ENCODE measurements around the gene TNRC6C. TPM values are rescaled to one million over a fixed set of nuclear protein-coding genes. Genes with fewer than 3 reads are reported as not detected.

Gene TNRC6C
- total RNA-seq, 1 donor from 2014 or later, result 13.1 TPM

DNA sequence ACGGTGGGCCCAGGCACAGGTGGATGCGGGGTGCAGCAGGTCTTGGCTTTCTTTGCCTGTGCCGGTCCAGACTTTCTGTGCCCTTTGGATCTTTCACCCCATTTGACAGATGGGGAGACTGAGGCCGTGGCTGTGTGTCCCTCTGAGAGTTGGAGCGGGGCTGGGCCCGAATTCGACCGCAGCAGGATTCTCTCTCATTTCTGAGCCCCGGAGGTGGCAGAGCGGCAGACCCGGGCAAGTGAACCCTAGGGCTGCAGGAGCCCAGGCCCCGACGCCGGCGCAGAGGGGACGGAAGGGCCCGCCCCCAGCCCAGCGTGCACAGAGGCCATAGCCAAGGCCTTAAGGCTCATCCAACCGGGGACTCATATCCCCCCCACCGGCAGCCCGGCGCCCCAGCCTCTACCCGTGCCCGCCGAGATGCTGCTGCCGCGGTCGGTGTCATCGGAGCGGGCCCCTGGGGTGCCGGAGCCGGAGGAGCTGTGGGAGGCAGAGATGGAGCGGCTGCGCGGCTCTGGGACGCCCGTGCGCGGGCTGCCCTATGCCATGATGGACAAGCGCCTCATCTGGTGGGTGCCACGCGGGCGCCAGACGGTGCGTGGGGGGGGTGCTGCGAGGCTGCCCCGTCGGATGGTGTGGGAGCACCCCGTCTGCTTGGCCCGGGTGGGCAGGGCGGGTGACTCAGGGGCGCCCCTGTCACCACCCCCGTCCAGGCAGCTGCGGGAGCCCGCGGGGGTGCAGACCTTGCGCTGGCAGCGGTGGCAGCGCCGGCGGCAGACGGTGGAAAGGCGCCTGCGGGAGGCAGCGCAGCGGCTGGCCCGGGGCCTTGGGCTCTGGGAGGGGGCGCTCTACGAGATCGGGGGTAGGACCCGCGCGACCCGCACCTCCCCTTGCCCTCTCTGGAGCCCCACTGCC is 172.9 kb downstream of the TNRC6C start:
- Mint-ChIP-seq H3K36me3 (ENCODE audit: low read depth, unreplicated experiment) (peaks cover 18% of the 10 kb centered on the region), H3K9me3 (ENCODE audit: unreplicated experiment) (no peaks in the 10 kb centered on the region), H3K27me3 (ENCODE audit: unreplicated experiment) (peaks cover 10% of the 10 kb centered on the region), H3K4me3 (ENCODE audit: unreplicated experiment) (no peak overlapping the region), H3K27ac (ENCODE audit: unreplicated experiment) (no peak overlapping the region), H3K4me1 (ENCODE audit: unreplicated experiment) (peaks cover 39% of the 10 kb centered on the region)
- DNase-seq (ENCODE audit: low spot score), result no peak
- TF ChIP-seq, protein P1, sequence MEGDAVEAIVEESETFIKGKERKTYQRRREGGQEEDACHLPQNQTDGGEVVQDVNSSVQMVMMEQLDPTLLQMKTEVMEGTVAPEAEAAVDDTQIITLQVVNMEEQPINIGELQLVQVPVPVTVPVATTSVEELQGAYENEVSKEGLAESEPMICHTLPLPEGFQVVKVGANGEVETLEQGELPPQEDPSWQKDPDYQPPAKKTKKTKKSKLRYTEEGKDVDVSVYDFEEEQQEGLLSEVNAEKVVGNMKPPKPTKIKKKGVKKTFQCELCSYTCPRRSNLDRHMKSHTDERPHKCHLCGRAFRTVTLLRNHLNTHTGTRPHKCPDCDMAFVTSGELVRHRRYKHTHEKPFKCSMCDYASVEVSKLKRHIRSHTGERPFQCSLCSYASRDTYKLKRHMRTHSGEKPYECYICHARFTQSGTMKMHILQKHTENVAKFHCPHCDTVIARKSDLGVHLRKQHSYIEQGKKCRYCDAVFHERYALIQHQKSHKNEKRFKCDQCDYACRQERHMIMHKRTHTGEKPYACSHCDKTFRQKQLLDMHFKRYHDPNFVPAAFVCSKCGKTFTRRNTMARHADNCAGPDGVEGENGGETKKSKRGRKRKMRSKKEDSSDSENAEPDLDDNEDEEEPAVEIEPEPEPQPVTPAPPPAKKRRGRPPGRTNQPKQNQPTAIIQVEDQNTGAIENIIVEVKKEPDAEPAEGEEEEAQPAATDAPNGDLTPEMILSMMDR (IDR thresholded peaks at IDR 0.05; ENCODE audit: unreplicated experiment), result no peak

DNA sequence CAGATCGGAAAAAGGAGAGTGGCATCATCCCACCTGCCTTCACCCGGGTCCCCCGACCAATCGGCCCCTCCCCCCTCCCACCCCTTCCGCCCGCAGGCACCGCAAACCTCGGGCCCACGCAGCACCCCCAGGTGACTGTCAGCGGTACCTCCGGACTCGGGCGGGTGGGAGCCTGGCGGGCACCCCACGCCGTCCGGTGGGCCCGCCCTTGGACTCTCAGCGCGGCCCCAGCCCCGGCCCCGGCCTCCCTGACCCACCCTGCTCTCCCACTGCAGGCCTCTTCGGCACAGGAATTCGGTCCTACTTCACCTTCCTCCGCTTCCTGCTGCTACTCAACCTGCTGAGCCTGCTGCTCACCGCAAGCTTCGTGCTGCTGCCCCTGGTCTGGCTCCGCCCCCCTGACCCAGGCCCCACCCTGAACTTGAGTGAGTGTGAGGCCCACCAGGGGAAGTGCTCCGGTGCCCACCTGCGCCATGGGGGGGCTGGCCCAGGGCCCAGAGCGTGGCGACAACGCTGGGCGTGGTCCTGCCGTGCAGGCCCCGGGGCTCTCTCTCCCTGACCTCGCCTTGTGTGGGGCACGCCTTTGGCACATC is 173.7 kb downstream of the TNRC6C start:
- DNase-seq (ENCODE audit: low spot score), result no peak
- Mint-ChIP-seq H3K27ac (ENCODE audit: unreplicated experiment) (no peak overlapping the region), H3K4me1 (ENCODE audit: unreplicated experiment) (peaks cover 37% of the 10 kb centered on the region), H3K36me3 (ENCODE audit: low read depth, unreplicated experiment) (peaks cover 18% of the 10 kb centered on the region), H3K9me3 (ENCODE audit: unreplicated experiment) (no peaks in the 10 kb centered on the region), H3K27me3 (ENCODE audit: unreplicated experiment) (peaks cover 10% of the 10 kb centered on the region), H3K4me3 (ENCODE audit: unreplicated experiment) (no peak overlapping the region)
- TF ChIP-seq, protein P1 (IDR thresholded peaks at IDR 0.05; ENCODE audit: unreplicated experiment), result no peak

DNA sequence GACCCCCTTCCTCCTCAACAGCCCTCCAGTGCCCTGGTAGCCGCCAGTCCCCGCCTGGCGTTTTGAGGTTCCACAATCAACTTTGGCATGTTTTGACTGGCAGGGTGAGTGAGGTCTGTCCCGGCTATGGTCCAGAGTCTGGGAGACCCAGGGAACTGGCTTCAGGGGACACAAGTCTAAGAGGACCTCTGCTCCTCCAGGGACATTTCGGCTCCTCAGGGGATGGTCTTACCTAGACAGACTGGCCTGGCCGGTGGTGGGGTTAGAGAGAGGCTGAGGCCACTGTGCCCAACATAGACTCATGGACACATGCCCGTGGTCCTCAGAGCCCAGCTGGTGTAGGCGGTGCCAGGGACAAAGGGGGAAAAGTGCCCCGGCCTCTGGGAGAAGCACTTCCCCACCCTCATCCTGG is 174.3 kb downstream of the TNRC6C start:
- H3K4me3 Mint-ChIP-seq (ENCODE audit: unreplicated experiment), result peak overlapping the region; percentile 37
- H3K36me3 Mint-ChIP-seq (ENCODE audit: low read depth, unreplicated experiment), result peaks cover 18% of the 10 kb centered on the region
- H3K9me3 Mint-ChIP-seq (ENCODE audit: unreplicated experiment), result no peaks in the 10 kb centered on the region
- DNase-seq (ENCODE audit: low spot score), result no peak
- H3K4me1 Mint-ChIP-seq (ENCODE audit: unreplicated experiment), result peaks cover 36% of the 10 kb centered on the region
- TF ChIP-seq, protein P1 (IDR thresholded peaks at IDR 0.05; ENCODE audit: unreplicated experiment), result no peak
- H3K27me3 Mint-ChIP-seq (ENCODE audit: unreplicated experiment), result peaks cover 10% of the 10 kb centered on the region
- no peak overlapping the region for H3K27ac Mint-ChIP-seq (ENCODE audit: unreplicated experiment)

DNA sequence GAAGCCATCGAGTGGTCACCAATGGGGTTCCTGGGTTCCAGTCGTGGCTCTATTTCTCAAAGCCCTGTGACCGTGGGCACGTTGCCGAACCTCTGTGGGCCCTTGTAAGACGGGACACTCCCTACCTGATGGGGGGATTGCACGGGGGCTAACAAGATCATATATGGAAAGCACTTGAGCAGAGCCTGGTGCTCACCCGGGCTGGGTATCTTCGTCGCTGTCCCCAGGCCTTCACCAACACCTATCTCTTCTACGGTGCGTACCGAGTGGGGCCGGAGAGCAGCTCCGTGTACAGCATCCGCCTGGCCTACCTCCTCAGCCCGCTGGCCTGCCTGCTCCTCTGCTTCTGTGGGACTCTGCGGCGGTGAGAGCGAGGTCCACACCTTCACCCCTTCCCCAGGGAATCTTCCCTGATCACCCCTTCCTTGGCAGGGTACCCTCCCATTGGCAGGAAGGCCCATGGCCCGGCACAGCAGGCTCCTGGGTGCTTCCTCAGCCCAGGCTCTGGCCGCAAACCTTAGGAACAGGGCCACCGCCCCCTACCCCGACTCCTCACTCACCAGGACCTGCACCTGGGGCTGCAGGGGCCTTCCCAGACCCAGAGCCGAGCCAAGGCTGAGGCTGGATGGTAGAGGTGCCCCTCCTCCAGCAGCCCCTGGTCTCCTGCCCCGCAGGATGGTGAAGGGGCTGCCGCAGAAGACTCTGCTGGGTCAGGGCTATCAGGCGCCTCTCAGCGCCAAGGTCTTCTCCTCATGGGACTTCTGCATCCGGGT is 174.9 kb downstream of the TNRC6C start:
- Mint-ChIP-seq H3K4me1 (ENCODE audit: unreplicated experiment) (peaks cover 36% of the 10 kb centered on the region), H3K36me3 (ENCODE audit: low read depth, unreplicated experiment) (peaks cover 18% of the 10 kb centered on the region), H3K4me3 (ENCODE audit: unreplicated experiment) (peak overlapping the region; percentile 60), H3K9me3 (ENCODE audit: unreplicated experiment) (no peaks in the 10 kb centered on the region), H3K27ac (ENCODE audit: unreplicated experiment) (peak overlapping the region; percentile 27), H3K27me3 (ENCODE audit: unreplicated experiment) (peaks cover 10% of the 10 kb centered on the region)
- TF ChIP-seq, protein P1 (IDR thresholded peaks at IDR 0.05; ENCODE audit: unreplicated experiment), result no peak
- DNase-seq (ENCODE audit: low spot score), result no peak
